GM13977 (cell line): ENCODE data around the gene COQ8A.

ENCODE experiments used
- DNase-seq: peaks from one replicate; pipeline ENCODE4 v3.0.0; 2012; ENCODE audit warnings: low spot score
- in situ Hi-C: fragments of 300-500 bp; cut with MboI; formaldehyde crosslinking; loops from one replicate; pipeline ENCODE4 v1.12.0; 2022; ENCODE audit warnings: low sequenced_read_pairs, low pct_unique_long_range_greater_than_20kb, mixed read lengths, inconsistent platforms; ENCODE audit not compliant: unreplicated experiment
- TF ChIP-seq, protein P1 (sequence below): IDR thresholded peaks from 2 replicates; pipeline ENCODE4 v1.5.1; 2012; ENCODE audit warnings: mild to moderate bottlenecking, control low read depth; ENCODE audit not compliant: insufficient read depth; ENCODE audit errors: extremely low read depth, missing control alignments

Gene COQ8A

DNA sequence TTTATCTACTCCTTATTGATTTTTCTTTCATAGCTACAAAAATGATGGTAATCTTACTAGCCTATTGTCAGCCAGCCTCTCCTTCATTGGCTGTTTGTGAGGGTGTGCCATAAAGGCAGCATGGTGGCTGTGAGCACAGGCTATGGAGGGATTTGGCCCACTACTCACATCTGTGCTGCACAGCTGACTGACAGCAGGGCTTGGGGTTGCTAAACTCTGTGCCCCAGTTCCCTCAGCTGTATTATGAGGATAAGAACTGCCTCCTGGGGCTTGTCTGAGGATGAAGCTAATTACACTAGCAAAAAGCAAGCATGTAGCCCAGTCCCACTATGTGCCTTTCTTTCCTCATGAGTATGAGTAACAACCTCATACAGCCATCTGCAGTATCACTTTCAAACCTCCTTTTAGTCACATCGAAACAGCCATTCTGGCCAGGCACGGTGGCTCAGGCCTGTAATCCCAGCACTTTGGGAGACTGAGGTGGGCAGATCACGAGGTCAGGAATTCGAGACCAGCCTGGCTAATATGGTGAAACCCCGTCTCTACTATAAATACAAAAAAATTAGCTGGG, 66.2 kb downstream of the COQ8A start:
- in situ Hi-C loops, result no loop called here
- TF ChIP-seq, protein P1, sequence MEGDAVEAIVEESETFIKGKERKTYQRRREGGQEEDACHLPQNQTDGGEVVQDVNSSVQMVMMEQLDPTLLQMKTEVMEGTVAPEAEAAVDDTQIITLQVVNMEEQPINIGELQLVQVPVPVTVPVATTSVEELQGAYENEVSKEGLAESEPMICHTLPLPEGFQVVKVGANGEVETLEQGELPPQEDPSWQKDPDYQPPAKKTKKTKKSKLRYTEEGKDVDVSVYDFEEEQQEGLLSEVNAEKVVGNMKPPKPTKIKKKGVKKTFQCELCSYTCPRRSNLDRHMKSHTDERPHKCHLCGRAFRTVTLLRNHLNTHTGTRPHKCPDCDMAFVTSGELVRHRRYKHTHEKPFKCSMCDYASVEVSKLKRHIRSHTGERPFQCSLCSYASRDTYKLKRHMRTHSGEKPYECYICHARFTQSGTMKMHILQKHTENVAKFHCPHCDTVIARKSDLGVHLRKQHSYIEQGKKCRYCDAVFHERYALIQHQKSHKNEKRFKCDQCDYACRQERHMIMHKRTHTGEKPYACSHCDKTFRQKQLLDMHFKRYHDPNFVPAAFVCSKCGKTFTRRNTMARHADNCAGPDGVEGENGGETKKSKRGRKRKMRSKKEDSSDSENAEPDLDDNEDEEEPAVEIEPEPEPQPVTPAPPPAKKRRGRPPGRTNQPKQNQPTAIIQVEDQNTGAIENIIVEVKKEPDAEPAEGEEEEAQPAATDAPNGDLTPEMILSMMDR, result no peak
- no peak for DNase-seq

DNA sequence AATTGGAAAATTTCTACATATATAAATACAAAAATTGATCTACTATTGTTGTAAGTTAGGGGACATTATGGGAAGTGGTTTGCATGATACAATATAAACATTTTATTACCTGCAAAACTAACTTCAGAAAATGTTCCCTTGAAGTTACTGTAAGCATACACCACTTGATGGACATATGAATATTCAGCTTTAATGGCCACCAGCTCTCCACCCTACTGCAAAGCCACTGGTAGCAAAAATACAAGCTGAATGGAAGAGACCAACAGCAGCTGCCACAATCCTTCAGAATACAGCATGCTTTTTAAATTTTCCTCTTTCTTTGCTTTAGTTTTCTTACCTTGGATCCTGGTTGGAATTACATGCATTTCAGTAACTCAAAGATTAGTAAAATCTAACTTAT, 69.8 kb downstream of the COQ8A start:
- in situ Hi-C loops, result no loop called here
- DNase-seq, result no peak
- TF ChIP-seq, protein P1, result no peak

DNA sequence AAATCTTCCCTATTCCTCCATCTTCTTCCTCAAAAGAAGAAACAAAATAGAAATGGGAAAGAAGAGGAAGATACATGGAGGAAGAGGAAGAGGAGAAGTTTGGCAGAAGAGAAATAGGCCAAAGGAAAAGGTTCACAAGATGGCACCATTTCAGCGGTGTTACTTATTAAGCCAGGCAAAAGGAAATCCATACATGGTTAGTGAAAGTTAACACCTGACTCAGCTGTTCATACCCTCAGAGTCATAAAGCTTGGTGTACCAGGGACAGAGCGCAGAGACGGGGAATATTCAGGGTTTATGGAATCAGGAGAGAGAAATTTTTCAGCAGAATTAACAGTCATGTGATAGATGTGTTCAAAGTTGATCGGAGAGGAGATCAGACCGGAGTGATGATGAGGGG, 70.6 kb downstream of the COQ8A start:
- in situ Hi-C loops, result no loop called here
- TF ChIP-seq, protein P1, result no peak

DNA sequence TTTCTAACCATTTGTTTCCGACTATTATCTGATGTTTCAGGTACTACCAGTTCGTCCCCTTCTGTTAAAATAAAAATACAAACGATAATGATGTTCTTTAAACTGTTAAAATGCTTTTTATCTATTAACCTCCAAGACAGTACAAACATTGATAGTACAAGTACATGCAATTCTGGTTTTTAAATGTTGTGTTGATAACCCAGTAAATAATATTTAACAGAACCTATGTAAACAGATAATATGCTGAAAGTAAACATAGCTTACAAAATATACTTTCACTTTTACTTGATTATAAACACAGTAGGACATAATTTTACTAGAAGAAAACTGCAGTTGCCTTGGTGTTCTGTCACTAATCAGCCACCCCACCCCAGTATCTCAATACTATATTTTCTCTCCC, 76.9 kb downstream of the COQ8A start:
- TF ChIP-seq, protein P1, result no peak
- DNase-seq, result no peak
- in situ Hi-C loops, result no loop called here

More for the DNA sequence above, 70.6 kb downstream of the COQ8A start:
- no peak for DNase-seq

DNA sequence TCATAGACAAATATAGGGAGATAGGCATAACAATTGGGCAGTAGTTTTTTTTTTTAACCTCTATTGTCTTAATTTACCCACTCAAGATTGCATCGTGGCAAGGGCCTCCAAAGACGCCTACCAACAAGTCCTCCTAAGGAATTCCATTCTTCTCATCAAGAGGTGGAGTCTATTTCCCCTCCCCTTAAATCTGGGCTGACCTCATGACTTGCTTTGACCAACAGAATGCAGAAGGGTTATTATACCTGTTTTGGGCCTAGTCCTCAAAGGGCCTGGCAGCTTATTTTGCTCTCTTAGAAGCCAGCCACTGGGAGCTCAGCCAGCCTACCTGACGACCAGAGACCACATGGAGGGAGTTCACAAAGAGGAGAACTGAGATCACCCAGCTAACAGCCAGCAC, 92.3 kb downstream of the COQ8A start:
- in situ Hi-C loops, result no loop called here
- DNase-seq, result no peak
- TF ChIP-seq, protein P1, result no peak

DNA sequence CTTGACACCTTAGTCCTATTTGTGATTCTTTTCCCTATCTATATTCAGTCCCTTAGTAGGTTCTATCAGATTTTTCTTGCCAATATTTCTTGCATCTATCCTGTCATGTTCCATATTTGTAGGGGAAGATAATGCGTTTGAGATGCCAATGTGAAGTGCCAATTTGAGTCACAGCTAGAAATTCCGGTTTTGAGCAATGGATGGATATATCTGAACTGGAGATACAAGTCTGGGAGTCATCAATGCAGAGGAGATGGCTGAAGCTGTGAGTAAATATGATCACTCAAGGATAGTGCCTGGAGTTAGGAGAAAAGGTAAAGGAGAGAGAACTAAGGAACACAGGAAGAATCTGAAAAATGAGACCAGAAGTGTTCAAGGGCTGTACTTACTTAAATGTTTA, 93.8 kb downstream of the COQ8A start:
- in situ Hi-C loops, result no loop called here
- no peak for DNase-seq
- TF ChIP-seq, protein P1, result no peak

DNA sequence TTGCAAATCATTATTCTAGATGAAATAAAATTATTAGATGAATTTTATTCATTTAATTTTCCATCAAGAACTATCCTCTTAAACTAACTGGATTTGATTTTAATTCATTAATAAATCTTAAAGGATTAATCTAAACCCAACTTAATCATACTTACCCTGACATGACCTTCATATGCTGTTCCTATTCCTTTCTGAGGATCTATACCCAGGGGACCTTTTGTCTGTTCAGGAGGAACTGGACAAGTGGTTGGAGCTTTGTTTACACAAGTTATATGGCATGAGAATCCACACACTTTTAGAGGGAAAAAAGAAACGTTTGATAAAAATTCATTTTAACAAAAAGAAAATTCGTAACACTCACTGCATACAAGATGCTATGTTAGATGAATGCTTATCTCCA, 95.2 kb downstream of the COQ8A start:
- DNase-seq, result no peak
- TF ChIP-seq, protein P1, result no peak
- in situ Hi-C loops, result no loop called here
